ENCODE measurements around the gene RAP1B.

Gene RAP1B

GRCh38 chr12:68610370-68611093, at the start of gene RAP1B:
Gene RAP1B, plus strand, starts transcription at chr12:68610899. Its CDS starts 37,826 bp downstream, at chr12:68648725.
- DNase-seq: peak; percentile 76 to 84

- DNase-seq: no peak
Observed at GRCh38 chr12:68561830-68562229, 48.9 kb upstream of the RAP1B start.

DNA sequence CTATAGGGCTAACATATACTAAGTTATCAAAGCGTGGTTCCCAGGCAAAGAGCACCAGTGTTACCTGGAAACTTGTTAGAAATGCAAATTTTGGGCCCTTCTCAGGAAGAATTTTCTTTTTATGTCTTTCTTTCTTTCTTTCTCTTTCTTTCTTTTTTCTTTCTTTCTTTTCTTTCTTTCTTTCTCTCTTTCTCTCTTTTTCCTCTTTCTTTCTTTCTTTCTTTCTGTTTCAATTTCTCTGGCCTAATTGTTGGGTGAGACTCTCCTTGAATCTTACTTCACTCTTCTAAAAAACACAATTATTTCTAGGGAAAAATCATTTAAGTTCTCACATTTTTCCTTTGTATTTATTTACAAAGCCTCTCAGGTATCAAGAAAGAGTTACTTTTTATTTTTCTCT, 46.5 kb upstream of the RAP1B start:
- DNase-seq: no peak

DNA sequence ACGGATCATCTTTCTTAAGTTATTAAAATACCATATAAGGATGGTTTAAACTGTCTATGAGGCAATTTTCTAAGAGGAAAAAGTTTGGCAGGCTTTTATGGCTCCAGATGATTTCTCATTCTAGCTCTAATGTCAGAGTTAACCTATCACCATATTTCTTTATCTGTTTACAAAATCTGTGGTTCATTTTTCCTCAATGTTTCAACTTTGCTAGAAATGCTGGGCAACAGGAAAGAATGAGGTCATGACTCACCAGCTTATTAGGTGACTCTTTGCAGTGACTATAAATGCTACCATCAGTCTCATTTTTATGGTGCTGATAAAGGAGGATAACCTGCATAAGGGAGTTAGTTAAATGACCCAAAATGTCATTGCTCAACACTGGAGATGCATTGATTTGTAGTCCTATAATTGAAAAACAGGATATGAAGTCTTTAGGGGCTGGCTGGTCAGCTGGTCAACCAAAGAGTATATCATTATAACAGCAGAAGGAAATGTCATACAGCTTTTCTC, 45.3 kb upstream of the RAP1B start:
- no peak for DNase-seq

GRCh38 chr12:68568922-68569569, 41.7 kb upstream of the RAP1B start:
- DNase-seq: no peak

GRCh38 chr12:68572661-68573060, 38.0 kb upstream of the RAP1B start:
- no peak for DNase-seq

DNA sequence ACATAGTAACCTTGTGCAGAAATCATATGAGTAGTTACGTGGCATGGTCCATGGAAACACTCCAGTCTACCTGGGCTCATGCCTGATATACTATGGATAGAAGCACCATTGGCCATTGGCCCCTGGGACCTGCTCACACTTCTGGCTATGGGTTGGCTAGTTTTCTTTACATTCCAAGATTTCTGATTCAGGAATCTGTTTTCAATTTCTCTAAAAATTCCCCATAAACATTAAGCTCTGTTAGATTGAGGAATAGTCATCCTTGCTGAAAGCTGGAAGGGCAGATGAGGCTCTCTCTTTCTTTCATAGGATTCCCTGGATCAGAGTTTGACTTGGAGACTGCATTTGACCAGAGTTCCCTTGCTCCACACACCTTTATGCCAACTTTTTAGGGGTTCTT, 37.3 kb upstream of the RAP1B start:
- DNase-seq: no peak

- no peak for DNase-seq
Observed at GRCh38 chr12:68577949-68578348, 32.8 kb upstream of the RAP1B start.

- DNase-seq: no peak
Observed at GRCh38 chr12:68578765-68579164, 31.9 kb upstream of the RAP1B start.

- DNase-seq: no peak
Observed at GRCh38 chr12:68579254-68579653, 31.4 kb upstream of the RAP1B start.

DNA sequence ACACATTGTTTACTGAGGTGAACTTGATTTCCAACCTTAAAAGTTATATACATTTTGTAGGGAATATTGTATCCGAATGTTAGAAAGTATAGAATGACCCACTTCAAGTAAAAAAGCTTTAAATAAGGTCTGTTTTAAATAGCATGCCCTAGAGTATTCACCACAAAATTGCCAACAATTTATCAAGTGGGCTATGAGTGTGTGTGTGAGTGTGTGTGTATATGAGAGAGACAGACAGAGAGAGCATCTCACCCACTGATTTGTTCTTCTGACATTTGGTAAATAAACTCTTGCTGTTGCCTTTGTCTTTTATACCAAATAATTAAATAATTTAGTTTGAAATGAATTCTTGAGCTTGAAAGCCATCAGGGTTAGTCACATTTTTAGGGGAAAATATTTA, 29.8 kb upstream of the RAP1B start:
- no peak for DNase-seq

DNA sequence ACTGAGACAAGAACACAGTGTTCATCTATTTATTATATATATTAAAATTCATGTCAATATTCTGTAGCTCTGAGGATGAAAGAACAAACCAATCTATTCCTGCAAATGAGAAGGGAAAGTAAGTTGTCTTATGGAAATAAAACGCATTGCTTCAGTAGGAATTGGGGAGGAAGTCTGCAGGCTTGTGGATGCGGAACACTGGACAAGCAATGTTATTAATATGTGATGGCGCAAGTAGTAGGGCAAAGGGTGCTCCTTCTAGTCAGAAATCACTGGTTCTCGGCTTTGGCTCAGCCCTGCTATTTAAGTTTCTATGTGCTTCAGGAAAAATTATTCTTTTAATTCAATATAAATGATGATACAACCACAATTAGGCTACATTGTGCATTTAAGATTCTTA, 28.8 kb upstream of the RAP1B start:
- DNase-seq: no peak

DNA sequence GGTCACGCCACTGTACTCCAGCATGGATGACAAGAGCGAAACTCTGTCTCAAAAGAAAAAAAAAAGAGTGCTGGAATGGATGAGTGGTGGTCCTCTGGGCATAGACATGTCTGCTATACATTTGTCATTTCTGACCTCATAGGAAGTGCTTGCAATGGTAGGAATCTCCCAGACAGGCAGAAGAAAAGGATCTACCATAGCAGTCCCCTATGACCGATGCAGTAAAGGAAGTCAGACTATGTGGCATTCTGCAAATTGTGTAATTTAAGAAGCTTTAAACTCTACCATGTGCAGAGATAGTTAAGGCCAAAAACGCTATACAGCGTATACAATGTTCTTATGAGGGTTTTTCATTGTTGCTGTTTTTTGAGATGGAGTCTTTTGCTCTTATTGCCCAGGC, 24.7 kb upstream of the RAP1B start:
- no peak for DNase-seq

DNA sequence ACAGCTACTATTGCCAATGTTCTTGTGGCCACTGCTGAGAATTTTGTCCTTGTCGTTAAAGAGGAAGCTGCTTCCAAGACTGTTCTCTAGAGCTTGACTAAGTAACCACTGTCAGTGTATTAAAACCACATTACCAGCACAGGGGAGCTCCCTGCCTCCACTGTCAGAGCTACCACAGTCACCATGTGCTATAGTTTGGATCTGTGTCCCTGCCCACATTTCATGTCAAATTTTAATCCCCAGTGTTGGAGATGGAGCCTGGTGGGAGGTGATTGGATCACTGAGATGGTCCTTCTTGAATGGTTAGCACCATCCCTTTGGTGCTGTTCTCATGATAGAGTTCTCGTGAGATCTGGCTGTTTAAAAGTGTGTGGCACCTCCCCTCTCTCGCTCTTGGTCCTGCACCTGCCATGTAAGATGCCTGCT, 23.2 kb upstream of the RAP1B start:
- DNase-seq: no peak

GRCh38 chr12:68589194-68589593, 21.5 kb upstream of the RAP1B start:
- no peak for DNase-seq

- DNase-seq: no peak
Observed at GRCh38 chr12:68591734-68592418, 18.8 kb upstream of the RAP1B start.

DNA sequence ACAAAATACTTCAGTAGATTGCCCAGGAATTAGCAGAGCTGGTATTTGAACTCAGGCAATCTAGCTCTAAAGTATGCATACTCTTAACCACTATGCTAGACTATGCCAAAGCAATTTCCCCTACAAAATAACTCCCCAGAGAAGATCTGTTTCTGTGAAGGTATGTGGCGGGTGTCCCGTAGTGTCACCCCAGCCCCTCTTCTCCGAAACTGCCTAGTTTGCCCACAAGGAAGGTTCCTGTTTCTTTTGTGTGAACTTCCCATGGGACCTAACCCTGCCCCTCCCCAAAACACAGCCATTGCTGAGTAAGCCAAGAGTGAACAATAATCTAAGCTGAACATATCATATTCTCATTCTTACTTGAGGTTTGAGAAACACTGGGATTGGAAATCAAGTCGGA, 15.5 kb upstream of the RAP1B start:
- no peak for DNase-seq

GRCh38 chr12:68601767-68602166, 8.9 kb upstream of the RAP1B start:
- DNase-seq: no peak

DNA sequence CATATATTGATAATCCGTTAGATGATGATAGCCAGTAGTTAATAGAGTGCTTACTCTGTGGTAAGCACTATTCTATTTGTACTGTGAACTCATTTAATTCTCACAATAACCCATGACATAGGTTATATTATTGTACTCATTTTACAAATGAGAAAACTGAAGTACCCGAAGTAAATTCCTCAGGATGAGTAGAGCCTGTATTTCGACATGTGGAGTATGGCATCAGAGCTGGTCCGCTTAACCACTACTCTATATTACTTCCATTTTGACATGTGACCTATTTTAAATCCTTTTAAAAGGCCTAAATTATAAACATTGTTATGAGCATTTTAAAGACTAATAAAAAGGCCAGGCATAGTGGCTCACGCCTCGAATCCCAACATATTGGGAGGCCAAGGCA, 8.0 kb upstream of the RAP1B start:
- no peak for DNase-seq

- DNase-seq: no peak
Observed at GRCh38 chr12:68608191-68608590, 2.5 kb upstream of the RAP1B start.

GRCh38 chr12:68609998-68610369, 715 bp upstream of the RAP1B start:
- DNase-seq: peak in 1 of 2 experiments; percentile 43

DNA sequence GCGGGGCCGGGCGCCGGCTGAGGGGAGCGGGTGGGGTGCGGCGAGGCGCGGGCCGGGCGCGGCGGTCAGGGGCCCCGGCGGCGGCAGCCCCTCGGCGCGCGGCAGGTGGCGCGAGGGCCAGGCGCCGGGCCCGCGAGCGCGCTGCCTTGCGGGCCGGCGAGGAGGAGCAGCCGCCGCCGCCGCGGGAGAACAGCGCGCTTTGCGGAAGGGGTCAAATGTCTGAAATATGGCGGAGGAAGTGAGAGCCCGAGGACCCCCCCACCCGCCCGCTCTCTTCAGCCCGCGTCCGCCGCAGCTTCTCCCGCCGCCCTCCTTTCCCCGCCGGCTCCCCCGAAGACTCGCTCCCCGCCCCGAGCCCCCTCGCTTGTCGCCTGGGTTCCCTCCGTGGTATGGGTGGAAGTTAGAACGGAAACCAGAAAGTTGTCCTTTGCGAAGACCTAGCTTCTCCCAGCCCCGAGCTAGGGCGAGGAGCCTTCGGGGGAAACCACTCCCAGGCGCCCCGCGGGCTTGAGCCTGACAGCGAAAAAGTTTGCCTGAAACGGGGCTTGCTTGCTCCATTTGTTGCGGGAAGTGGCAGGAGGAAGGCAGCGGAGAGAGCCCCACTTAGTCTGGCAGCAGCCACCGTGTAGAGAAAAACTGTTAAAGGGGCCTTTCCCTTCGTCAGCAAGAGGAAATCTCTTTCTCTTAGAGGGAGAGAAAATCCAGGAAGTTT, 551 bp downstream of the RAP1B start:
- peak in 1 of 2 experiments; percentile 41 for DNase-seq

DNA sequence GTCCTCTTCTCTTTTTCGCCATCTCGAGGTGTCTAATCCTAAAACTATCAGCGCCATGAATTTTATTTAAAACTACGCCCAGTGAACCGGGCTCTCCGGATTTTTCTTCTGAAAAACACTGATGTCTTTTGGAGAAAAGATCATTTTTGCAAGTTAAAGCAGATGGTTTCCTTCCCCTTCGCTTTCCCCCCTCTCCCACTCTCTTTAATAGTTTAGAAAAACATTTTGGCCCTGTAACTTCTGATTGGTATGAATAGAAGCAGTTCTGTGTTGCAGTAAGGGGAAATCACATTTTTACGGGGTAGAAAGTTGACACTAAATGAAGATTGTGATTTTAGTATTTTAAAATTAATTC, 1.1 kb downstream of the RAP1B start:
- DNase-seq: no peak
